PC-3 (cell line): ENCODE measurements around the gene GALNT13.

Source experiments
- CTCF ChIP-seq: fragments of 300-600 bp; sonication (generic); conservative IDR thresholded peaks from 2 replicates; pipeline ENCODE4 v1.5.1; 2017; ENCODE audit warnings: antibody characterized with exemption, low read depth, mild to moderate bottlenecking, low read length
- EZH2 ChIP-seq: fragments of 300-600 bp; sonication (generic); IDR thresholded peaks from one replicate; pipeline ENCODE4 v1.6.1; 2017; ENCODE audit warnings: antibody characterized with exemption, mild to moderate bottlenecking, low read length; ENCODE audit not compliant: unreplicated experiment
- EZH2phosphoT487 ChIP-seq: fragments of 300-600 bp; sonication (generic); IDR thresholded peaks from 2 replicates; pipeline ENCODE4 v1.6.1; 2018; ENCODE audit warnings: mild to moderate bottlenecking, antibody characterized with exemption, low read length, borderline replicate concordance

GRCh38 chr2:154446324-154446723, 574.6 kb downstream of the GALNT13 start:
- TF ChIP-seq CTCF (no peak), EZH2phosphoT487 (no peak), EZH2 (no peak)
